H1 (cell line): ENCODE results near the gene IL20RB. TPM values are rescaled to one million over a fixed set of nuclear protein-coding genes. Genes with fewer than 3 reads are reported as not detected.

Source experiments
- CTCF ChIA-PET: fragments of 300-600 bp; sonication (Branson Sonifier 250); formaldehyde crosslinking; loops from one replicate; lab custom pipeline; 2021; ENCODE audit not compliant: partially characterized antibody; lab: Charles Lee
- POLR2A ChIA-PET: fragments of 300-600 bp; sonication (Branson Sonifier 250); formaldehyde crosslinking; loops from one replicate; lab custom pipeline; 2021; ENCODE audit warnings: inconsistent platforms; ENCODE audit not compliant: partially characterized antibody; lab: Charles Lee
- DNase-seq, 2 experiments: peaks; one replicate each; pipeline versions ENCODE4 v3.0.0 to v3.0.0-alpha.2; 2010 to 2022; ENCODE audit warnings: low spot score in 2 of 2, low read depth in 1 of 2, mixed read lengths in 1 of 2
- FAIRE-seq: peaks from 2 replicates; lab custom pipeline; 2011; peaks lifted over from hg19 to GRCh38; lab: Jason Lieb, UNC
- H2AFZ ChIP-seq: 2 replicates; pipeline ENCODE4 v1.8.1; 2012; ENCODE audit warnings: low read length, inconsistent platforms
- H2AK5ac ChIP-seq: 2 replicates; pipeline ENCODE4 v1.6.1; 2013; ENCODE audit warnings: low read depth, low read length
- H2BK120ac ChIP-seq: replicated peaks from 2 replicates; pipeline ENCODE3; 2013; ENCODE audit warnings: low read depth, low read length, inconsistent platforms
- H2BK12ac ChIP-seq: 2 replicates; pipeline ENCODE4 v1.6.1; 2013; ENCODE audit warnings: low read depth, low read length
- H2BK15ac ChIP-seq: 2 replicates; pipeline ENCODE4 v1.6.1; 2013; ENCODE audit warnings: low read length
- H2BK20ac ChIP-seq: 2 replicates; pipeline ENCODE4 v1.6.1; 2013; ENCODE audit warnings: low read length
- H2BK5ac ChIP-seq: 2 replicates; pipeline ENCODE4 v1.6.1; 2013; ENCODE audit warnings: low read depth, low read length
- H3K14ac ChIP-seq: 2 replicates; pipeline ENCODE4 v1.6.1; 2013; ENCODE audit warnings: inconsistent platforms; ENCODE audit not compliant: insufficient read length
- H3K18ac ChIP-seq: 2 replicates; pipeline ENCODE4 v1.6.1; 2013; ENCODE audit warnings: low read length; ENCODE audit errors: extremely low read depth
- H3K23ac ChIP-seq: 2 replicates; pipeline ENCODE4 v1.6.1; 2013; ENCODE audit warnings: inconsistent platforms; ENCODE audit not compliant: insufficient read length
- H3K23me2 ChIP-seq: 2 replicates; pipeline ENCODE4 v1.6.1; 2013; ENCODE audit warnings: low read depth, low read length
- H3K27ac ChIP-seq: 2 replicates; pipeline ENCODE4 v1.6.1; 2011; ENCODE audit warnings: low read depth, low read length, inconsistent platforms
- H3K27me3 ChIP-seq, 4 experiments: replicated peaks in 1 of 4; 1 replicate in 1 of 4; 2 replicates in 3 of 4; pipeline versions ENCODE4 v1.6.1 to v1.8.1; 2011 to 2013; ENCODE audit warnings: low read length in 3 of 4, mild to moderate bottlenecking in 3 of 4, inconsistent platforms in 2 of 4, mixed read lengths in 2 of 4, moderate library complexity in 1 of 4; ENCODE audit not compliant: control insufficient read depth in 3 of 4, insufficient read depth in 3 of 4; ENCODE audit errors: extremely low read depth in 1 of 4
- H3K36me3 ChIP-seq, 4 experiments: 2 replicates each; pipeline versions ENCODE4 v1.6.1 to v1.8.1; 2011 to 2013; ENCODE audit warnings: mild to moderate bottlenecking in 4 of 4, low read length in 3 of 4, moderate library complexity in 2 of 4, control low read depth in 1 of 4, inconsistent platforms in 1 of 4; ENCODE audit not compliant: insufficient read depth in 4 of 4, control insufficient read depth in 2 of 4
- H3K4ac ChIP-seq: replicated peaks from 2 replicates; pipeline ENCODE3; 2013; ENCODE audit warnings: low read length, low read depth, mixed read lengths, inconsistent platforms; ENCODE audit not compliant: insufficient read length
- H3K4me1 ChIP-seq, 4 experiments: replicated peaks in 1 of 4; 1 replicate in 1 of 4; 2 replicates in 3 of 4; pipeline versions ENCODE4 v1.6.1 to v1.8.1; 2011 to 2013; ENCODE audit warnings: low read length in 3 of 4, inconsistent platforms in 2 of 4, mixed read lengths in 1 of 4; ENCODE audit not compliant: insufficient read depth in 4 of 4, control insufficient read depth in 3 of 4
- H3K4me2 ChIP-seq, 2 experiments: 2 replicates each; pipeline versions ENCODE4 v1.6.1 to v1.8.1; 2011 to 2013; ENCODE audit warnings: low read depth in 2 of 2, low read length in 2 of 2, control low read depth in 1 of 2, inconsistent platforms in 1 of 2, mild to moderate bottlenecking in 1 of 2; ENCODE audit not compliant: insufficient read depth in 1 of 2
- H3K4me3 ChIP-seq, 4 experiments: fragments of 200-600, 300-600 bp in 1 of 4; sonication (generic), shearing (Covaris generic), sonication (Bioruptor Twin) in 1 of 4; 2 replicates each; pipeline versions ENCODE4 v1.5.1 to v1.8.1; 2011 to 2016; ENCODE audit warnings: low read length in 4 of 4, low read depth in 3 of 4, control low read depth in 2 of 4, inconsistent platforms in 2 of 4, mild to moderate bottlenecking in 2 of 4, mixed read lengths in 1 of 4, moderate library complexity in 1 of 4; ENCODE audit not compliant: insufficient read depth in 2 of 4; ENCODE audit errors: extremely low read depth in 1 of 4
- H3K56ac ChIP-seq: replicated peaks from 2 replicates; pipeline ENCODE3; 2013; ENCODE audit warnings: low read depth, mild to moderate bottlenecking, mixed read lengths, low read length, inconsistent platforms; ENCODE audit not compliant: insufficient read length
- H3K79me1 ChIP-seq: 2 replicates; pipeline ENCODE4 v1.6.1; 2013; ENCODE audit warnings: low read depth, low read length, control low read depth
- H3K79me2 ChIP-seq, 2 experiments: 2 replicates each; pipeline versions ENCODE4 v1.6.1 to v1.8.1; 2012 to 2013; ENCODE audit warnings: low read length in 2 of 2, mild to moderate bottlenecking in 2 of 2, inconsistent platforms in 1 of 2; ENCODE audit not compliant: insufficient read depth in 2 of 2, control insufficient read depth in 1 of 2
- H3K9ac ChIP-seq, 4 experiments: replicated peaks in 1 of 4; 1 replicate in 1 of 4; 2 replicates in 3 of 4; pipeline versions ENCODE4 v1.6.1 to v1.8.1; 2011 to 2013; ENCODE audit warnings: low read depth in 3 of 4, low read length in 3 of 4, control low read depth in 2 of 4, mild to moderate bottlenecking in 2 of 4, moderate library complexity in 2 of 4, inconsistent platforms in 1 of 4; ENCODE audit errors: extremely low read depth in 1 of 4
- H3K9me3 ChIP-seq, 2 experiments: 2 replicates each; pipeline versions ENCODE4 v1.6.1 to v1.8.1; 2012 to 2013; ENCODE audit warnings: mild to moderate bottlenecking in 2 of 2, moderate library complexity in 2 of 2, control low read depth in 1 of 2, inconsistent platforms in 1 of 2, low read depth in 1 of 2, low read length in 1 of 2, mixed read lengths in 1 of 2; ENCODE audit not compliant: insufficient read depth in 2 of 2
- H4K20me1 ChIP-seq, 2 experiments: replicated peaks in 1 of 2; 2 replicates each; pipeline versions ENCODE3 to v1.8.1; 2011 to 2013; ENCODE audit warnings: inconsistent platforms in 2 of 2, low read length in 2 of 2, mild to moderate bottlenecking in 1 of 2; ENCODE audit not compliant: insufficient read depth in 2 of 2, control insufficient read depth in 1 of 2
- H4K5ac ChIP-seq: 2 replicates; pipeline ENCODE4 v1.6.1; 2013; ENCODE audit warnings: low read length, low read depth, mixed read lengths, inconsistent platforms; ENCODE audit not compliant: insufficient read length
- H4K8ac ChIP-seq: 2 replicates; pipeline ENCODE4 v1.8.0; 2013; ENCODE audit warnings: mild to moderate bottlenecking, moderate library complexity, low read length, inconsistent platforms; ENCODE audit not compliant: insufficient read depth; ENCODE audit errors: extremely low read depth
- H4K91ac ChIP-seq: replicated peaks from 2 replicates; pipeline ENCODE3; 2013; ENCODE audit warnings: low read length, mixed read lengths, inconsistent platforms; ENCODE audit not compliant: insufficient read length
- ASH2L ChIP-seq: fragments of 200-600, 300-600 bp; sonication (generic); IDR thresholded peaks from one replicate; pipeline ENCODE4 v1.7.1; 2017; ENCODE audit warnings: low read length
- BCL11A ChIP-seq, 2 experiments: IDR thresholded peaks; one replicate each; pipeline ENCODE4 v1.6.1; 2011; ENCODE audit warnings: low read depth in 2 of 2, low read length in 2 of 2, mild to moderate bottlenecking in 2 of 2
- GABPA ChIP-seq: IDR thresholded peaks from 2 replicates; pipeline ENCODE4 v1.6.1; 2011; ENCODE audit warnings: mild to moderate bottlenecking, low read length, moderate library complexity, borderline replicate concordance; ENCODE audit not compliant: insufficient read depth
- KDM1A ChIP-seq: fragments of 200-600, 300-600 bp; sonication (generic); IDR thresholded peaks from 2 replicates; pipeline ENCODE4 v1.7.1; 2016; ENCODE audit warnings: mild to moderate bottlenecking, low read length, borderline replicate concordance
- POLR2A ChIP-seq, 2 experiments: IDR thresholded peaks; 1 replicate in 1 of 2; 2 replicates in 1 of 2; pipeline ENCODE4 v1.6.1; 2011; ENCODE audit warnings: low read depth in 2 of 2, low read length in 2 of 2, mild to moderate bottlenecking in 2 of 2; ENCODE audit errors: control extremely low read depth in 1 of 2
- SUZ12 ChIP-seq: fragments of 200-600 bp; sonication (generic); IDR thresholded peaks from 2 replicates; pipeline ENCODE4 v1.6.1; 2012; ENCODE audit warnings: mild to moderate bottlenecking, inconsistent platforms, low read length, moderate library complexity, mixed read lengths
- WGBS, 2 experiments: shearing (Covaris generic) in 1 of 2; methylation state at CpG; one replicate each; pipeline versions ENCODE4 v1.1.6 to v1.1.7; 2013 to 2015; ENCODE audit warnings: low lambda C conversion rate in 2 of 2, mixed read lengths in 2 of 2, inconsistent platforms in 1 of 2, low coverage in 1 of 2, missing lambda C conversion rate in 1 of 2; ENCODE audit not compliant: insufficient replicate concordance in 2 of 2, insufficient coverage in 1 of 2, insufficient read length in 1 of 2; ENCODE audit errors: extremely low coverage in 1 of 2, missing lambda C conversion rate in 1 of 2; 5-methylcytosine and 5-hydroxymethylcytosine counted together
- polyA plus RNA-seq, 7 experiments: library from polyadenylated mRNA; depleted of rRNA in 3 of 7; stranded (reverse) in 5 of 7; unstranded in 2 of 7; fragments of >200 nt in 5 of 7; fragments of 200-250 nt in 2 of 7; gene quantifications; 1 replicate in 5 of 7; 2 replicates in 1 of 7; 4 replicates in 1 of 7; pipeline versions ENCODE4 v1.2.1 to v1.2.3, GENCODE V29; 2011 to 2013; ENCODE audit warnings: missing spikeins in 2 of 7, mixed read lengths in 2 of 7
- total RNA-seq: library from RNA; stranded (reverse); fragmentation: NEBNext Ultra II Directional; extraction: Animal tissue kit (Norgen Biotek cat#: 25700); gene quantifications from 2 replicates; pipeline ENCODE4 v1.2.1, GENCODE V29; 2021

Gene IL20RB
- total and polyA plus RNA-seq, 2 of the 8 experiments (the other 6 are each of a cell fraction or from before 2014, with no cell fraction given): 1.6 to 1.8 TPM

- 89% methylated on average over 1 of the region's 1 CpG; no CpG with 5 or more reads in 1 of the 2 experiments for WGBS, 2 experiments
- peaks cover 1 to 2% of the 10 kb centered on the region in 2 experiments for H4K20me1 ChIP-seq
- no peak overlapping the region for H2AK5ac ChIP-seq
- H3K23me2 ChIP-seq: no peaks in the 10 kb centered on the region
- H3K56ac ChIP-seq: no peak overlapping the region
- no peak overlapping the region for H3K9ac ChIP-seq
- H3K23ac ChIP-seq: no peak overlapping the region
- H3K4me1 ChIP-seq: no peaks in the 10 kb centered on the region
- H4K91ac ChIP-seq: no peak overlapping the region
- no peaks in the 10 kb centered on the region for H3K27me3 ChIP-seq
- H2BK120ac ChIP-seq: no peak overlapping the region
- H2BK12ac ChIP-seq: no peak overlapping the region
- no peak overlapping the region for H3K18ac ChIP-seq
- H2AFZ ChIP-seq: no peak overlapping the region
- H3K4ac ChIP-seq: no peak overlapping the region
- no peak overlapping the region for H4K8ac ChIP-seq
- no peaks in the 10 kb centered on the region for H3K79me1 ChIP-seq
- no peak overlapping the region for H2BK5ac ChIP-seq
- H3K14ac ChIP-seq: no peak overlapping the region
- H2BK15ac ChIP-seq: no peak overlapping the region
- H3K9me3 ChIP-seq: no peaks in the 10 kb centered on the region
- H3K36me3 ChIP-seq: peaks cover 0 to 8% (median under 1%) of the 10 kb centered on the region in 4 experiments; a peak in 3 of 8 replicates
- no peak overlapping the region for H3K27ac ChIP-seq
- H2BK20ac ChIP-seq: no peak overlapping the region
- ChIA-PET CTCF (no interaction called here), POLR2A (no interaction called here)
- peaks cover 0 to 20% of the 10 kb centered on the region in 2 experiments; a peak in 2 of 4 replicates for H3K79me2 ChIP-seq
- no peak overlapping the region for H3K4me3 ChIP-seq
- FAIRE-seq (no peak), DNase-seq (no peak)
- TF ChIP-seq SUZ12: no peak
- no peak for TF ChIP-seq BCL11A (IDR thresholded peaks at IDR 0.05; ENCODE audit: low read depth in 2 of 2, low read length in 2 of 2)
- TF ChIP-seq KDM1A: no peak
- no peak for TF ChIP-seq GABPA
- TF ChIP-seq POLR2A (IDR thresholded peaks at IDR 0.05; ENCODE audit: control extremely low read depth in 1 of 2, low read depth in 2 of 2, low read length in 2 of 2): no peak
- TF ChIP-seq ASH2L: no peak
- no peak overlapping the region for H4K5ac ChIP-seq
- H3K4me2 ChIP-seq: no peak overlapping the region
Measured at GRCh38 chr3:136932978-136933772, 24.6 kb upstream of the IL20RB start.
